Lower leg skin (tissue), 4 donors: ENCODE data around the gene NBAS. TPM values are rescaled to one million over a fixed set of nuclear protein-coding genes. Genes with fewer than 3 reads are reported as not detected.
"Not testable (repeated sequence)": the region's sequence is repeated elsewhere in the genome, so short reads cannot be mapped to it uniquely, and the experiment has no call there.

ENCODE experiments used
- DNase-seq, 2 donors: peaks; one replicate each; pipeline ENCODE4 v3.0.0-alpha.2; 2019; ENCODE audit warnings: low spot score in 2 of 2
- H3K4me3 ChIP-seq: fragments of 200-600 bp; sonication (generic); 2 replicates; pipeline ENCODE4 v1.5.1; 2017; ENCODE audit warnings: mild to moderate bottlenecking, low read depth; ENCODE audit not compliant: poor library complexity, severe bottlenecking
- POLR2A ChIP-seq, 2 donors: fragments of 450-650 bp; IDR thresholded peaks; one replicate each; pipeline ENCODE4 v1.6.1; 2016 to 2017; ENCODE audit warnings: antibody characterized with exemption in 2 of 2, mild to moderate bottlenecking in 1 of 2, moderate library complexity in 1 of 2
- WGBS, 2 donors: methylation state at CpG; one replicate each; pipeline ENCODE4 v1.1.5; 2018; 5-methylcytosine and 5-hydroxymethylcytosine counted together
- intact Hi-C: fragments of 100-400 bp; cut with DNase I; formaldehyde crosslinking; loops from one replicate; pipeline ENCODE4 v1.15.0; 2023; ENCODE audit warnings: low total_unique reads
- total RNA-seq, 4 donors: library from RNA; depleted of rRNA; stranded (reverse); fragments of >200 nt; gene quantifications; one replicate each; pipeline ENCODE4 v1.1.0, GENCODE V29; 2016
- TF ChIP-seq, protein P1 (sequence below), 3 donors: fragments of 450-650 bp; IDR thresholded peaks; one replicate each; pipeline ENCODE4 v1.5.1; 2016; ENCODE audit warnings: antibody characterized with exemption in 3 of 3, mild to moderate bottlenecking in 3 of 3, moderate library complexity in 2 of 3

NBAS gene
- total RNA-seq, 4 donors from 2014 or later = 26.6 to 40.2 (median 38.3) TPM

DNA sequence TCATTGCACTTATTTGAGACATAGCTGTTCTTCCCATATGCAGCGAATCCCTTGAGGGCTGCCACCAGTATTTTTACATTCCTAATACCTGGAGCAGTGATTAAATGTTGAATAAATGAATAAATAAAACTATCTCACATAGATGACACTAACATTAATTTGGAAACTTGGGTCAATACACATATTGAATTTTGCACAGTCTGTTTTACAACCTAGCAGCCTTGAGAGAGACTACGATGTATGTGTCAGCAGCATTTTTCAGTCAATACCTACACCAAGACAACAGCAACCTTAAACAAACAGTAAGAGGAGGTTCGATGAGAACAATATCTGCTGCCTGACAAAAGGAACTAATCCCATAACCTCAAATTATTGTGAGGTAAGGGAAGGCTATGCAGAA is 53.4 kb downstream of the NBAS start:
- 94 to 95% methylated on average over 3 of the region's 3 CpGs for WGBS, 2 donors
- intact Hi-C loops = no loop called here

DNA sequence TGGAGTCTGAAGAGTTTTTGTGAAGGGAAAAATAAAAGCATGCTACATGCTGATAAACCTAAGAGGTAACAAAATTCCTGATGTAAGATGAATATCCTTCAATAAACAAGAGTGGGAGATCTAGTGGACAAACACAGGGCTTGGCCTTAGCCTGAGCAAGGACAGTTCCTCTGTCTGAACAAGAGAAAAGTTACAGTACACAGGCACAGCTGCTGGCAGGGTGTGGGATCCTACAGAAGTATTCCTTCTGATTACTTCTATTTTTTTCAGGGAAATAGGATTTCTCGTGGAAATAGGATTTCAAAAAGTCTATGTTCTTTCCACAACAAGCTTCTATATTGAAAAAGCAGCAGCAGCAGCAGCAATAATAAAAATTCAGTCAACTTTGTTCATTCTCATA is 54.1 kb downstream of the NBAS start:
- no peak overlapping the region for H3K4me3 ChIP-seq
- DNase-seq = no peak
- 73 to 78% methylated on average over 1 of the region's 1 CpG for WGBS, 2 donors
- intact Hi-C loops = no loop called here
- no peak for TF ChIP-seq POLR2A (IDR thresholded peaks at IDR 0.05)
- TF ChIP-seq, protein P1, sequence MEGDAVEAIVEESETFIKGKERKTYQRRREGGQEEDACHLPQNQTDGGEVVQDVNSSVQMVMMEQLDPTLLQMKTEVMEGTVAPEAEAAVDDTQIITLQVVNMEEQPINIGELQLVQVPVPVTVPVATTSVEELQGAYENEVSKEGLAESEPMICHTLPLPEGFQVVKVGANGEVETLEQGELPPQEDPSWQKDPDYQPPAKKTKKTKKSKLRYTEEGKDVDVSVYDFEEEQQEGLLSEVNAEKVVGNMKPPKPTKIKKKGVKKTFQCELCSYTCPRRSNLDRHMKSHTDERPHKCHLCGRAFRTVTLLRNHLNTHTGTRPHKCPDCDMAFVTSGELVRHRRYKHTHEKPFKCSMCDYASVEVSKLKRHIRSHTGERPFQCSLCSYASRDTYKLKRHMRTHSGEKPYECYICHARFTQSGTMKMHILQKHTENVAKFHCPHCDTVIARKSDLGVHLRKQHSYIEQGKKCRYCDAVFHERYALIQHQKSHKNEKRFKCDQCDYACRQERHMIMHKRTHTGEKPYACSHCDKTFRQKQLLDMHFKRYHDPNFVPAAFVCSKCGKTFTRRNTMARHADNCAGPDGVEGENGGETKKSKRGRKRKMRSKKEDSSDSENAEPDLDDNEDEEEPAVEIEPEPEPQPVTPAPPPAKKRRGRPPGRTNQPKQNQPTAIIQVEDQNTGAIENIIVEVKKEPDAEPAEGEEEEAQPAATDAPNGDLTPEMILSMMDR (IDR thresholded peaks at IDR 0.05) = no peak

More for the DNA sequence above, 53.4 kb downstream of the NBAS start:
- no peak for DNase-seq
- no peak overlapping the region for H3K4me3 ChIP-seq
- TF ChIP-seq, protein P1 (IDR thresholded peaks at IDR 0.05) = no peak
- no peak for TF ChIP-seq POLR2A (IDR thresholded peaks at IDR 0.05)

DNA sequence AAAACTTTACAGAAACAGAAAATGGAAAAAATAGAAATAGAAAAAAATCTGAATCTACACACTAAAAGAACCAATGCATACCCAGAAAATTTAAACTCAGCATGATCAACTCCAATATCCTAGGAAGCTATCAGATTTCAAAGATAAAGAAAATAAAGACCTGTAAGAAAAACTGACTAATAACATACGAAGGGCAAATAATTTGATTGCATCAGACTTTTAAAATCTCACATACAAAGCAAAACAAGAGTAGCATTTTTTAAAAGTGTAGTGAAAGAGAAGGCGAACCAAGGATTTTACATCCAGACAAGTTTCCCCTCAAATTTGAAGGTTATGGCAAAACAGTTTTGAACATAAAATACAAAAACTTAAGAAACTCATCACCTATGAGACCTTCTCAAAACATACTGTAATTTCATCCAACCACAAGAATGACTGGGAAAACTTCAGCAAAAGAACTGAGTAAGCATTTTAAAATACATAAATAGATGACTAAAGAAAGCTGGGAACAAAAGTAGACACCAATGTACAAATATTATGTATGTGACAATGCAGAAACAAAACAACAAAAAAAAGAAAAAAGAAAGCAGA is 54.8 kb downstream of the NBAS start:
- DNase-seq = no peak
- no peak overlapping the region for H3K4me3 ChIP-seq
- WGBS, 2 donors = 77 to 82% methylated on average over 2 of the region's 2 CpGs
- intact Hi-C loops = no loop called here
- TF ChIP-seq, protein P1 (IDR thresholded peaks at IDR 0.05) = no peak
- TF ChIP-seq POLR2A (IDR thresholded peaks at IDR 0.05) = no peak

DNA sequence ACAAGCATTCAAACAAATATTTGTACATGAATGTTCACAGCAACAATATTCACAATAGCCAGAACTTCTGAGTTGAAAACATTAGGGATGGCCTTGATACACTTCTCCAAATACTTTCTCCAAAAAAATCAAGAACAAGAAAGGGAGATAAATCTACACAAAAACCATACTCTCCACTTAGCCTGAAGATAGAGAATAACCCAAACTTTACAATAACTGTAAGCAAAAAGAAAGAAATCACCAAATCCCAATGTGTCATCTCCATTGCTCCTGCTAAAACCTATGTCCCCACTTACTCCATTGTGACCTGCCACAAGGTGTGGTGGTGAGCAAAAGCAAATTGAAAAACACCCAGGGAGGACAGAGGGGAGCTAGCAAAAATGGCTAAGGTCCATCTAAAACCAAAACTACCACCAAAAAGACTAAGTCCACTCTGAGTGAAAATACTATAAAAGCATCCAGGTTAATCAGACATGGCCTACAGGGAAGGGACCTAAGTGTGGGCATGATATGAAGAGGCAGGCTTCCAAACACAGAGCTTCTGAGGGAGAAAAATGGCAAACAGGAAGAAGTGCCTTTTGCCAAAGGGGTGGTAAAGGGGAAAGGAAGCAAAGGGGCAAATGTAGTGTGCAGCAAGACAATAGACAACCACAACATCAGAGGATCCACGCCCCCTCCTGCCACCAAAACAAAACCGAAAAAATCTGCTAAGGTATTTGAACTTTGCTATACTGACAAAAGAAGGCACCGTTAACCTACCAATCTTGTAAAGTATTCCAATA is 56.1 kb downstream of the NBAS start:
- DNase-seq = no peak
- intact Hi-C loops = no loop called here
- no peak for TF ChIP-seq POLR2A (IDR thresholded peaks at IDR 0.05)
- TF ChIP-seq, protein P1 (IDR thresholded peaks at IDR 0.05) = no peak
- H3K4me3 ChIP-seq = no peak overlapping the region
- 90 to 97% methylated on average over 3 of the region's 3 CpGs for WGBS, 2 donors

DNA sequence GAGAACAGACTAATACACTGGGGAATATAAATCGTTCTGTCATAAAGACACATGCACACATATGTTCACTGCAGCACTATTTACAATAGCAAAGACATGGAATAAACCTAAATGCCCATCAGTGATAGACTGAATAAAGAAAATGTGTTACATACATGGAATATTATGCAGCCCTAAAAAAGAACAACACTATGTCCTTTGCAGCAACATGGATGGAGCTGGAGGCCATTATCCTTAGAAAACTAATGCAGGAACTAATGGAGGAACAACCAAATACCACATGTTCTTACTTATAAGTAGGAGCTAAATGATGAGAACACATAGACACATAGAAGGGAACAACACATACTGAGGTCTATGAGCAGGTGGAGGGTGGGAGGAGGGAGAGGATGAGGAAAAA is 61.9 kb downstream of the NBAS start:
- WGBS, 2 donors = 100% methylated on average over 1 of the region's 1 CpG
- DNase-seq, intact Hi-C loops, H3K4me3 ChIP-seq: not testable (repeated sequence)

DNA sequence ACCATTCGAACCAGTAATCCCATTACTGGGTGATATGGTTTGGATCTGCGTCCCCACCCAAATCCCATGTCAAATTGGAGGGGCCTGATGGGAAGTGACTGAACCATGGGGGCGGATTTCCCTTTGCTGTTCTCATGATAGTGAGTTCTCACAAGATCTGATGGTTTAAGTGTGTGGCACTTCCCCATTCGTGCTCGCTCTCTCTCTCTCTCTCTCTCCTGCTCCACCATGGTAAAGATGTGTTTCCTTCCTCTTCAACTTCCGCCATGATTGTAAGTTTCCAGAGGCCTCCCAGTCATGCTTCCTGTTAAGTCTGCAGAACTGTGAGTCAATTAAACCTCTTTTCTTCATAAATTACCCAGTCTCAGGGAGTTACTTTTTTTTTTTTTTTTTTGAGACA is 62.6 kb downstream of the NBAS start:
- intact Hi-C loops = no loop called here
- no peak overlapping the region for H3K4me3 ChIP-seq
- no peak for TF ChIP-seq POLR2A (IDR thresholded peaks at IDR 0.05)
- TF ChIP-seq, protein P1 (IDR thresholded peaks at IDR 0.05) = no peak
- 94 to 98% methylated on average over 6 of the region's 6 CpGs for WGBS, 2 donors
- DNase-seq = no peak
